ENCODE results near the gene THAP4.

DNA sequence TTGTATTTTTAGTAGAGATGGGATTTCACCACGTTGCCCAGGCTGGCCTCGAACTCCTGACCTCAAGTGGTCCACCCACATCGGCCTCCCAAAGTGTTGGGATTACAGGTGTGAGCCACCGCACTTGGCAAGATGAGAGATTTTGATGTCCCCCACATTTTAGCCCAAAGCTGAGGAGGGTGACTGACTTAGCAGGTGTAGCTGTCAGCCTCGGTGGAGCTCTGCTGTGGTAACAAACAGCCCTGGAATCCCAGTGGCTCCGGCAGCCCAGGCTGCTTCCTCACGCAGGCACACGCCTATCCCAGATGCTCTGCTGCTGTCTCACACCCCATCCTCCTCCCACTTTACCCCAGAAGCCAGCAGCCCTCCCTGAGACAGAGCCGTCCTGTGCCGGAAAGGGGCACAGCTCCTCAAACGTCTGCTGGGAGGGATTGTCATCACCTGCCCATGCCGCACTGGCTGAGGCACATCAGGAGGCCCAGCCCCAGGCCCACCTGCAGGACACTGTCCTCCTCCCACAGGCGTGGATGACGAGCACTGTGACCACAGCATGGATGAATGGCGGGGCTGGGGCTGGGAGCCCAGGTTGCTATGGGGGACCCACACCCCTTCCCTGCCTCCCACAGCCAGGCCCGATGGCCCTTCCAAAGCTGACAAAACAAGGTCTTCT lies 89.0 kb downstream of the THAP4 start:
- TF ChIP-seq, protein P1, sequence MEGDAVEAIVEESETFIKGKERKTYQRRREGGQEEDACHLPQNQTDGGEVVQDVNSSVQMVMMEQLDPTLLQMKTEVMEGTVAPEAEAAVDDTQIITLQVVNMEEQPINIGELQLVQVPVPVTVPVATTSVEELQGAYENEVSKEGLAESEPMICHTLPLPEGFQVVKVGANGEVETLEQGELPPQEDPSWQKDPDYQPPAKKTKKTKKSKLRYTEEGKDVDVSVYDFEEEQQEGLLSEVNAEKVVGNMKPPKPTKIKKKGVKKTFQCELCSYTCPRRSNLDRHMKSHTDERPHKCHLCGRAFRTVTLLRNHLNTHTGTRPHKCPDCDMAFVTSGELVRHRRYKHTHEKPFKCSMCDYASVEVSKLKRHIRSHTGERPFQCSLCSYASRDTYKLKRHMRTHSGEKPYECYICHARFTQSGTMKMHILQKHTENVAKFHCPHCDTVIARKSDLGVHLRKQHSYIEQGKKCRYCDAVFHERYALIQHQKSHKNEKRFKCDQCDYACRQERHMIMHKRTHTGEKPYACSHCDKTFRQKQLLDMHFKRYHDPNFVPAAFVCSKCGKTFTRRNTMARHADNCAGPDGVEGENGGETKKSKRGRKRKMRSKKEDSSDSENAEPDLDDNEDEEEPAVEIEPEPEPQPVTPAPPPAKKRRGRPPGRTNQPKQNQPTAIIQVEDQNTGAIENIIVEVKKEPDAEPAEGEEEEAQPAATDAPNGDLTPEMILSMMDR (IDR thresholded peaks at IDR 0.05; ENCODE audit: insufficient read depth, low read depth, low read length): no peak
- no peak for TF ChIP-seq EZH2 (IDR thresholded peaks at IDR 0.05; ENCODE audit: insufficient read depth, low read length)
